SK-MEL-5 (cell line): ENCODE data around the gene CRIP1. TPM values are rescaled to one million over a fixed set of nuclear protein-coding genes. Genes with fewer than 3 reads are reported as not detected.

ENCODE experiments used
- DNase-seq: peaks from one replicate; pipeline ENCODE4 v3.0.0-alpha.2; 2016; ENCODE audit warnings: low read depth, low spot score
- in situ Hi-C: cut with HindIII; loops from 2 replicates; pipeline ENCODE4 v1.10.0; 2016; ENCODE audit warnings: low sequenced_read_pairs, high pct_unique_total_duplicates, low pct_unique_long_range_greater_than_20kb
- total RNA-seq: library from RNA; depleted of rRNA; stranded (reverse); fragments of >200 nt; shearing (Covaris generic); gene quantifications from 2 replicates; pipeline ENCODE4 v1.2.3, GENCODE V29; 2014

The CRIP1 gene
- total RNA-seq, 1 experiment from 2014 or later = not detected

DNA sequence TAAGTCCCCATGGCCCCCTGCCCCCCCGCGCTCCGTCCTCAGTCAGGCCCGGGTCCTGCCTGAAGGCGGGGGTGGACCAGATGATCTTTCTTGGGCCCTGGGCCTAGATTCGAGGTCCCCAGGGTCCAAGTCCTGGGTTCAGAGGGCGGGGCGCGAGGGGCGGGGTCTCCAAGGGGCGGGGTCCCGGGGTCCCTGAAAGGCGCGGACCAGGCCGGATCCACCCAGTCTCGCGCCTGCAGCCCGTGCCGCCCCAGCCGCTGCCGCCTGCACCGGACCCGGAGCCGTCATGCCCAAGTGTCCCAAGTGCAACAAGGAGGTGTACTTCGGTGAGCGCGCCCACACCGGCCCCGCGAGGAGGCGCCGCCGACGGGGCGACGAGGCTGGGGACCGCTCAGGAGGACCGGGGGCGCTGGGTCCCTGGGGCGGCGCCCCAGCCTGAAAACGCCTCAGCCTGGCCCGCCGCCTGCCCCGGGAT is 325 bp downstream of the CRIP1 start:
- DNase-seq = no peak
- in situ Hi-C loops = no loop called here

GRCh38 chr14:105487449-105487985 is 831 bp downstream of the CRIP1 start:
- in situ Hi-C loops = no loop called here

DNA sequence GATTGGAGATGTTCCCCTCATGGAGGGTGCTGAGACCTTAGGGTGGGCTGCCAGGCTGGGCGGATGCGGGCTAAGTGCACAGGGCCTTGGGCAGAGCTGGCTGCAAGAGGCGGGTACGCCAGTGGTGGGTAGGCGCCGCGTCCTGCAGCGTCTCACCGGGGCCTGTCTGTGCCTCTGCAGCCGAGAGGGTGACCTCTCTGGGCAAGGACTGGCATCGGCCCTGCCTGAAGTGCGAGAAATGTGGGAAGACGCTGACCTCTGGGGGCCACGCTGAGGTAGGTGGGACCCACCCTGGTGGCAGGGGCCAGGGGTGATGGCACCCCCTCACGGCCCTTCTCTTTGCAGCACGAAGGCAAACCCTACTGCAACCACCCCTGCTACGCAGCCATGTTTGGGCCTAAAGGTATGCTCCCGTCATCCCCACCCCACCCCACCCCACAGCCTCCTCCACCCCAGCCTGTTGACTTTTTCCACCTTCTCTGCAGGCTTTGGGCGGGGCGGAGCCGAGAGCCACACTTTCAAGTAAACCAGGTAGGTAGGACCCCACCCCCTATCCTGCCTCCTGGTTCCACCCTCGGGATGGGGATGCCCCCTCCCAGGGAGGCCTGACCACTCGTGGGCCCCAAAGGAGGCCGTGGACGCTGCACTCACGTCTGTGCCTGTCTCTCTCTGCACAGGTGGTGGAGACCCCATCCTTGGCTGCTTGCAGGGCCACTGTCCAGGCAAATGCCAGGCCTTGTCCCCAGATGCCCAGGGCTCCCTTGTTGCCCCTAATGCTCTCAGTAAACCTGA is 1.5 kb downstream of the CRIP1 start:
- in situ Hi-C loops = no loop called here
- DNase-seq = no peak

More at GRCh38 chr14:105487449-105487985, 831 bp downstream of the CRIP1 start:
- no peak for DNase-seq

- in situ Hi-C loops = no loop called here
- DNase-seq = no peak
Measured at GRCh38 chr14:105488781-105489541, 2.3 kb downstream of the CRIP1 start.

- DNase-seq = peak; percentile 87
- in situ Hi-C loops = no loop called here
Measured at GRCh38 chr14:105489542-105490266, 3.0 kb downstream of the CRIP1 start.

GRCh38 chr14:105490267-105490571 is 3.5 kb downstream of the CRIP1 start:
- in situ Hi-C loops = no loop called here

DNA sequence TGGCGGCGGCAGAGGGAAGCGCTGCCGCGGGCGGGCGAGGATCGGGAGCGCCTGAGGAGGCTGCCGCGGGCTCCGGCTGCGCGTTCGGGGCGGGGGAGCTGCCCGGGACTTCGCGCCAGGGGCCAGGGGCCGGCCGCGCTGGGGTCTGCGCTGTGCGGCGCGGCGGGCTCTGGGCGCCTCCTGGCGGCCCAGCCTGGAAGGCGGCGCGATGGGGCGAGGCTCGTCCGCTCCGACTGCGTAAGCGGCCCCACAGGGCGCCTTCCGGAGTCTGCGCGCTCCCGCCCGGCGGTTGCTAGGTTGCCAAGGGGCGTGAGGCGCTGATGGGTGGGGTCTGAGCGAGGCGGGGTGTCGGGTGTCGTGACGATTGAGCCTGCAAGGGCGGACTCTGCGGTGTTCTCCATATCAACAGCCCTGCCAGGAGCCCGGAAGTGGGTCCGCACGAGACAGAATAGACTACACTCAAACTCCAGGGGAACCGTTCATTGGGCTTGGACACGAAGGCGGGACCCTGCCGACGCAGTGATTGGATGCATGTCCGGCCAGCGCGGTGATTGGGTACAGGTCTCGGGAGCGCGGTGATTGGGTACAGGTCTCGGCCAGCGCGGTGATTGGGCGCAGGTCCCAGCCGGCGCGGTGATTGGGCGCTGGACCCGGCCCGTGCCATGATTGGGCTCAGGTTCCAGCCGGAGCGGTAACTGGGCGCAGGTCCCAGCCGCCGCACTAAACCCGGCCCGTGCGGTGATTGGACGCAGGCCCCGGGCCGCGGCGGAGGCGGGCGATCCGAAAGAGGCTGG is 4.1 kb downstream of the CRIP1 start, which contains the start of gene TEDC1:
Gene TEDC1, plus strand, starts transcription at position 675 of the 794 bp plus-strand sequence. CDS start 130 bp downstream, outside the sequence.
- in situ Hi-C loops = no loop called here
- DNase-seq = peak; percentile 100

More at GRCh38 chr14:105490267-105490571, 3.5 kb downstream of the CRIP1 start:
- no peak for DNase-seq

DNA sequence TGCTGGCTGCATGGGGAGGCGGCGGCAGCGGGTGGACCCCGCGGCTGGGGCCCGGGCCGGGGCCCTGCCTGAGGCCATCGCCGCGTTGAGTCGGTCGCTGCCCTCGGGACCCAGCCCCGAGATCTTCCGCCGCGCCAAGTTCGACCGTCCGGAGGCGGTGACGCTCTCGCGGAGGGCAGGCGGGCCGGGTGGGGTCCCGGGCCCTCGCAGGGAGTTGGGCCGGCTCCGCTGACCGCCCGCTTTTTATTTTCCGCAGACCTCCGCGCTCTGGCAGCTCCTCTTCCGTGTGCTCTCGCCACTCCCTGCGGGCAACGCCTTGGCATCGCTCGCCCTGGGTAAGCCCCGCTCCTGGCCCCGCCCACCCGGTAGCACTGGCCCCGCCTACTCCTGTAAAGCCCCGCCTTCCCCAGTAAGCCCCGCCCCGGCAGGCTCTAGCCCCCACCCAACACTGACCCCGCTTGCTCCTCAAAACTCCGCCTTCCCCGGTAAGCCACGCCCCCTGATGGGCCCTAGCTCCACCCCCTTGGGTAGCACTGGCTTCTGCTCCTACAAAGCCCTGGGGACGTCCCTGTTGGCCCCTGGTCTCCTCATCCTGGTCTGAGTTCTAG is 4.8 kb downstream of the CRIP1 start:
- in situ Hi-C loops = no loop called here
- peak; percentile 86 for DNase-seq

DNA sequence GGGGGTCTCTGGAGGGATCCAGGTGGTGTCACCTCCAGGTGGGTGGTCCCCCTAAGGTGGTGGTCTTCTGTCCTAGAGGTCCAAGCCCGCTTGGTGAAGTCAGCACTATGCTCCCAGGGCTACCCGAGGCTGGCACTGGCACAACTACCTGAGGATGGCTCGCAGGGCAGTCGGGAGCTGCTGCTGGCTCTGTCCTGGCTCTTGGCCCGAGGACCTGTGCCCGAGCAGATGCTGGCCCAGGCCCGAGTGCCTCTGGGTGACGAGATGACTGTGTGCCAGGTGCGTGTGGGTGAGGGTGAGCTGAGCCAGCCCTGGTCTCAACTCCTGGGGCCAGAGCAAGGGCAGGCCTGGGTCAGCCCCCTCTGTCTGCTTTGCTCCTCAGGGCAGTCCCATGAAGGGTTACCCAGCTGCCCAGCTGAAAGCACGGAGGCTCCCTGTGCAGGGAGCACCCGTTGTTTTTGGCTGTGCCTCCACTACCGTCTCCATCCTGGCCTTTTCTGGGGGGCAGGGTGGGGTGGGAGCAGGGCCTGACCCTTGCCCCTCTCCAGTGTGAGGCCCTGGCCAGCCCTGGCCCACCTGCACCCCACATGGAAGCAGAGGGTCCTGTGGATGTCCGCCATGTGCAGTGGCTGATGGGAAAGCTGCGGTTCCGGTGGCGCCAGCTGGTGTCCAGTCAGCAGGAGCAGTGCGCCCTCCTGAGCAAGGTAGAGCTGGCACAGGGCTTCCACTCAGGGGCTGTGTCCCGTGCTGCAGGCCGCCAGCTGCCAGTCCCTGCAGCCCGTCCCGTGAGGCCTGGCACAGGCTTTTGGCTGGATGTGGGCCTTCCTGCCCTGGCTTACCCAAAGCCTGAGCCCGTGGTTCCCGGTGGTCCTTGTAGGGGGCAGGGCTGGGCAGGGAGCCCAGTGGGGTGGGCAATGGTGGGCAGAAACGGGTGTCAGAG is 5.6 kb downstream of the CRIP1 start:
- in situ Hi-C loops = no loop called here
- no peak for DNase-seq

- in situ Hi-C loops = no loop called here
- DNase-seq = no peak
Measured at GRCh38 chr14:105492971-105493871, 6.5 kb downstream of the CRIP1 start.

- in situ Hi-C loops = no loop called here
- no peak for DNase-seq
Measured at GRCh38 chr14:105493921-105494605, 7.4 kb downstream of the CRIP1 start.

DNA sequence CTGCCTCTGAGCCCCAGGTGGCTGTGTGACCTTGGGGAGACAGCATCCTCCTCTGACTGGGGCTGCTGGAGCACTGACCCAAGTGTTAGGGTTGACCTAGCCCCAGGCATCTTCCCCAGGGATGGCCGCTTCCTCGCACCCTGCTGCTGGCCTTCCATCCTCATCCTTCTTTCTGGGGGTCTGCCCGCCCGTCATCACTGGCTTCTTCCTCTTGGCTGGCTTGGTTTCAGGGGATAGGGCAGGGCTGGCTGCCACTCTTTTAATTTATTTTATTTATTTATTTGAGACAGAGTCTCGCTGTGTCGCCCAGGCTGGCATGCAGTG is 7.9 kb downstream of the CRIP1 start:
- in situ Hi-C loops = no loop called here
- DNase-seq = no peak

- in situ Hi-C loops = no loop called here
- no peak for DNase-seq
Measured at GRCh38 chr14:105495101-105495989, 8.7 kb downstream of the CRIP1 start.
